IPS-20b (cell line): ENCODE data around the gene TTC3.

Experiments
- H3K27ac ChIP-seq: one replicate; pipeline ENCODE4 v1.5.1; 2013; ENCODE audit warnings: low read length
- H3K27me3 ChIP-seq: 2 replicates; pipeline ENCODE4 v1.6.1; 2013; ENCODE audit warnings: mild to moderate bottlenecking, low read length, inconsistent platforms; ENCODE audit not compliant: insufficient read depth
- H3K36me3 ChIP-seq: 2 replicates; pipeline ENCODE4 v1.6.1; 2013; ENCODE audit warnings: low read depth, mild to moderate bottlenecking, inconsistent platforms, low read length, moderate library complexity; ENCODE audit not compliant: insufficient read depth
- H3K4me1 ChIP-seq: 2 replicates; pipeline ENCODE4 v1.6.1; 2013; ENCODE audit warnings: mild to moderate bottlenecking, control low read depth, inconsistent platforms, low read length, moderate library complexity; ENCODE audit not compliant: insufficient read depth
- H3K4me3 ChIP-seq: 2 replicates; pipeline ENCODE4 v1.5.1; 2013; ENCODE audit warnings: mild to moderate bottlenecking, low read length, inconsistent platforms
- H3K9ac ChIP-seq: 2 replicates; pipeline ENCODE4 v1.6.1; 2013; ENCODE audit warnings: low read depth, mild to moderate bottlenecking, inconsistent platforms, low read length, moderate library complexity
- H3K9me3 ChIP-seq: 2 replicates; pipeline ENCODE4 v1.6.1; 2013; ENCODE audit warnings: mild to moderate bottlenecking, low read depth, low read length, inconsistent platforms; ENCODE audit not compliant: insufficient read depth

TTC3 gene

GRCh38 chr21:37075214-37075770 is 2.2 kb downstream of the TTC3 start:
- H3K4me3 ChIP-seq, result no peak overlapping the region
- peaks cover 13% of the 10 kb centered on the region; the same call in 1 of the 2 replicates for H3K4me1 ChIP-seq
- H3K27me3 ChIP-seq, result peaks cover 33% of the 10 kb centered on the region
- no peaks in the 10 kb centered on the region for H3K36me3 ChIP-seq
- H3K9ac ChIP-seq, result no peak overlapping the region
- H3K9me3 ChIP-seq, result no peaks in the 10 kb centered on the region
- no peak overlapping the region for H3K27ac ChIP-seq

GRCh38 chr21:37076087-37076850 is 3.2 kb downstream of the TTC3 start:
- H3K9ac ChIP-seq, result no peak overlapping the region
- H3K27me3 ChIP-seq, result peaks cover 33% of the 10 kb centered on the region
- H3K9me3 ChIP-seq, result no peaks in the 10 kb centered on the region
- H3K4me1 ChIP-seq, result peaks cover 9% of the 10 kb centered on the region; the same call in 1 of the 2 replicates
- H3K27ac ChIP-seq, result no peak overlapping the region
- H3K4me3 ChIP-seq, result no peak overlapping the region
- H3K36me3 ChIP-seq, result no peaks in the 10 kb centered on the region

- Histone ChIP-seq H3K27me3 (peaks cover 28% of the 10 kb centered on the region), H3K4me3 (no peak overlapping the region), H3K9ac (no peak overlapping the region), H3K9me3 (no peaks in the 10 kb centered on the region), H3K36me3 (no peaks in the 10 kb centered on the region), H3K4me1 (no peaks in the 10 kb centered on the region; the same call in 1 of the 2 replicates), H3K27ac (no peak overlapping the region)
These were observed 4.3 kb downstream of the TTC3 start for GRCh38 chr21:37077403-37077802.

GRCh38 chr21:37079211-37079824 is 6.3 kb downstream of the TTC3 start:
- Histone ChIP-seq H3K4me3 (no peak overlapping the region), H3K27ac (no peak overlapping the region), H3K9me3 (no peaks in the 10 kb centered on the region)

GRCh38 chr21:37082375-37082774 is 9.3 kb downstream of the TTC3 start:
- H3K9me3 ChIP-seq, result no peaks in the 10 kb centered on the region
- no peak overlapping the region for H3K27ac ChIP-seq
- H3K27me3 ChIP-seq, result no peaks in the 10 kb centered on the region
- H3K36me3 ChIP-seq, result no peaks in the 10 kb centered on the region
- H3K4me1 ChIP-seq, result no peaks in the 10 kb centered on the region
- no peak overlapping the region for H3K9ac ChIP-seq
- H3K4me3 ChIP-seq, result no peak overlapping the region

More at GRCh38 chr21:37079211-37079824, 6.3 kb downstream of the TTC3 start:
- Histone ChIP-seq H3K9ac (no peak overlapping the region), H3K36me3 (no peaks in the 10 kb centered on the region), H3K4me1 (no peaks in the 10 kb centered on the region; the same call in 1 of the 2 replicates), H3K27me3 (peaks cover 19% of the 10 kb centered on the region)

- Histone ChIP-seq H3K9me3 (no peaks in the 10 kb centered on the region), H3K9ac (no peak overlapping the region), H3K36me3 (no peaks in the 10 kb centered on the region), H3K27me3 (no peaks in the 10 kb centered on the region), H3K4me3 (no peak overlapping the region), H3K4me1 (no peaks in the 10 kb centered on the region), H3K27ac (no peak overlapping the region)
These were observed 9.9 kb downstream of the TTC3 start for GRCh38 chr21:37082856-37083528.

- Histone ChIP-seq H3K4me1 (no peaks in the 10 kb centered on the region), H3K9me3 (no peaks in the 10 kb centered on the region), H3K27ac (no peak overlapping the region), H3K4me3 (no peak overlapping the region), H3K36me3 (no peaks in the 10 kb centered on the region; the same call in 1 of the 2 replicates), H3K9ac (no peak overlapping the region), H3K27me3 (no peaks in the 10 kb centered on the region)
These were observed 12.7 kb downstream of the TTC3 start for GRCh38 chr21:37085726-37086125.

GRCh38 chr21:37087188-37087587 is 14.1 kb downstream of the TTC3 start:
- no peaks in the 10 kb centered on the region for H3K4me1 ChIP-seq
- no peaks in the 10 kb centered on the region for H3K9me3 ChIP-seq
- H3K36me3 ChIP-seq, result no peaks in the 10 kb centered on the region; the same call in 1 of the 2 replicates
- H3K9ac ChIP-seq, result no peak overlapping the region
- H3K4me3 ChIP-seq, result no peak overlapping the region
- H3K27me3 ChIP-seq, result no peaks in the 10 kb centered on the region
- H3K27ac ChIP-seq, result no peak overlapping the region

- Histone ChIP-seq H3K4me3 (no peak overlapping the region), H3K27ac (no peak overlapping the region), H3K9ac (no peak overlapping the region), H3K36me3 (no peaks in the 10 kb centered on the region; the same call in 1 of the 2 replicates), H3K27me3 (no peaks in the 10 kb centered on the region), H3K9me3 (no peaks in the 10 kb centered on the region), H3K4me1 (no peaks in the 10 kb centered on the region)
These were observed 15.2 kb downstream of the TTC3 start for GRCh38 chr21:37088186-37088735.

- Histone ChIP-seq H3K27me3 (no peaks in the 10 kb centered on the region), H3K27ac (no peak overlapping the region), H3K4me1 (no peaks in the 10 kb centered on the region), H3K4me3 (no peak overlapping the region), H3K36me3 (peaks cover 14% of the 10 kb centered on the region), H3K9ac (no peak overlapping the region), H3K9me3 (no peaks in the 10 kb centered on the region)
These were observed 20.9 kb downstream of the TTC3 start for GRCh38 chr21:37093977-37094376.

GRCh38 chr21:37095821-37096220 is 22.8 kb downstream of the TTC3 start:
- Histone ChIP-seq H3K27me3 (no peaks in the 10 kb centered on the region), H3K36me3 (peaks cover 20% of the 10 kb centered on the region), H3K27ac (no peak overlapping the region), H3K9ac (no peak overlapping the region), H3K4me1 (no peaks in the 10 kb centered on the region), H3K9me3 (no peaks in the 10 kb centered on the region), H3K4me3 (no peak overlapping the region)
